Erythroblast (primary cell): ENCODE measurements around the gene GNRH2.

Experiments
- GATA1 ChIP-seq: IDR thresholded peaks from 2 replicates; pipeline ENCODE4 v1.6.1; 2011; ENCODE audit warnings: low read depth, mild to moderate bottlenecking, control low read depth, low read length, moderate library complexity
- POLR2A ChIP-seq: IDR thresholded peaks from 2 replicates; pipeline ENCODE4 v1.6.1; 2011; ENCODE audit warnings: mild to moderate bottlenecking, low read length

GRCh38 chr20:3088031-3088430, 44.6 kb downstream of the GNRH2 start:
- TF ChIP-seq POLR2A (no peak), GATA1 (no peak)
